ENCODE results near the gene FAM184B.

Gene FAM184B

GRCh38 chr4:17757621-17758020 lies 23.8 kb downstream of the FAM184B start:
- H3K4me3 ChIP-seq (ENCODE audit: low read length): no peak overlapping the region
- H3K9ac ChIP-seq (ENCODE audit: low read length): no peak overlapping the region
- no peaks in the 10 kb centered on the region for H3K9me3 ChIP-seq (ENCODE audit: control insufficient read depth, low read depth, low read length)
- H3K4me1 ChIP-seq (ENCODE audit: control insufficient read depth, low read depth, low read length): peaks cover 6% of the 10 kb centered on the region
- no peaks in the 10 kb centered on the region for H3K27me3 ChIP-seq (ENCODE audit: control insufficient read depth, insufficient read depth, low read length)
- no peak overlapping the region for H3K27ac ChIP-seq (ENCODE audit: low read length)
- no peaks in the 10 kb centered on the region for H3K36me3 ChIP-seq (ENCODE audit: control insufficient read depth, low read depth, low read length)

DNA sequence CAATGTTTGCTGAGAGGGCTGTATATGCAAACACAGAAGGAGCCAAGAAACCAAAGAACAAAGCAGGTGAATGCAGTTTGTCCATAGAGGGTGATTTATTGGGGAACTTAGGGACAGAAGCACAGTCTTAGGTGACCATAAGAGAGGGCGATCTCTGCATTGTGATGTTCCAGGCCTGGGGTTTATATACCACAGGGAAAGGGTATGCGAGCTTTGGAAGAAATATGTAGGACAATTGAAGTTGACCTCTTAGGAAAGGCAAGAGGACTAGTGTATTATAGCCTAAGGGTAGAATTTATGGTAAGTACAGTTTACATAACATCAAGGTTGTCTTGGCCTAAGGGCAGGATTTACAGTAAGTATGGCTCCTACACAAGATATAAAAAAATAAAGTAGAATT lies 27.8 kb downstream of the FAM184B start:
- H3K27ac ChIP-seq (ENCODE audit: low read length): no peak overlapping the region
- no peak overlapping the region for H3K9ac ChIP-seq (ENCODE audit: low read length)
- no peaks in the 10 kb centered on the region for H3K27me3 ChIP-seq (ENCODE audit: control insufficient read depth, insufficient read depth, low read length)
- no peaks in the 10 kb centered on the region for H3K4me1 ChIP-seq (ENCODE audit: control insufficient read depth, low read depth, low read length)
- no peaks in the 10 kb centered on the region for H3K36me3 ChIP-seq (ENCODE audit: control insufficient read depth, low read depth, low read length)
- no peaks in the 10 kb centered on the region for H3K9me3 ChIP-seq (ENCODE audit: control insufficient read depth, low read depth, low read length)
- no peak overlapping the region for H3K4me3 ChIP-seq (ENCODE audit: low read length)

GRCh38 chr4:17740702-17741101 lies 40.7 kb downstream of the FAM184B start:
- Histone ChIP-seq H3K4me1 (ENCODE audit: control insufficient read depth, low read depth, low read length) (no peaks in the 10 kb centered on the region), H3K9ac (ENCODE audit: low read length) (no peak overlapping the region), H3K27me3 (ENCODE audit: control insufficient read depth, insufficient read depth, low read length) (no peaks in the 10 kb centered on the region), H3K36me3 (ENCODE audit: control insufficient read depth, low read depth, low read length) (no peaks in the 10 kb centered on the region), H3K9me3 (ENCODE audit: control insufficient read depth, low read depth, low read length) (no peaks in the 10 kb centered on the region), H3K27ac (ENCODE audit: low read length) (no peak overlapping the region), H3K4me3 (ENCODE audit: low read length) (no peak overlapping the region)

GRCh38 chr4:17736484-17736883 lies 44.9 kb downstream of the FAM184B start:
- no peaks in the 10 kb centered on the region for H3K27me3 ChIP-seq (ENCODE audit: control insufficient read depth, insufficient read depth, low read length)
- no peaks in the 10 kb centered on the region for H3K9me3 ChIP-seq (ENCODE audit: control insufficient read depth, low read depth, low read length)
- H3K9ac ChIP-seq (ENCODE audit: low read length): no peak overlapping the region
- H3K27ac ChIP-seq (ENCODE audit: low read length): no peak overlapping the region
- H3K4me3 ChIP-seq (ENCODE audit: low read length): no peak overlapping the region
- no peaks in the 10 kb centered on the region for H3K36me3 ChIP-seq (ENCODE audit: control insufficient read depth, low read depth, low read length)
- H3K4me1 ChIP-seq (ENCODE audit: control insufficient read depth, low read depth, low read length): no peaks in the 10 kb centered on the region

GRCh38 chr4:17726911-17727310 lies 54.5 kb downstream of the FAM184B start:
- no peak overlapping the region for H3K4me3 ChIP-seq (ENCODE audit: low read length)
- no peak overlapping the region for H3K9ac ChIP-seq (ENCODE audit: low read length)
- H3K36me3 ChIP-seq (ENCODE audit: control insufficient read depth, low read depth, low read length): no peaks in the 10 kb centered on the region
- peaks cover 3% of the 10 kb centered on the region for H3K9me3 ChIP-seq (ENCODE audit: control insufficient read depth, low read depth, low read length)
- peaks cover 14% of the 10 kb centered on the region for H3K4me1 ChIP-seq (ENCODE audit: control insufficient read depth, low read depth, low read length)
- H3K27me3 ChIP-seq (ENCODE audit: control insufficient read depth, insufficient read depth, low read length): no peaks in the 10 kb centered on the region
- H3K27ac ChIP-seq (ENCODE audit: low read length): no peak overlapping the region

- Histone ChIP-seq H3K27me3 (ENCODE audit: control insufficient read depth, insufficient read depth, low read length) (no peaks in the 10 kb centered on the region), H3K4me1 (ENCODE audit: control insufficient read depth, low read depth, low read length) (peaks cover 14% of the 10 kb centered on the region), H3K27ac (ENCODE audit: low read length) (no peak overlapping the region), H3K4me3 (ENCODE audit: low read length) (no peak overlapping the region), H3K36me3 (ENCODE audit: control insufficient read depth, low read depth, low read length) (no peaks in the 10 kb centered on the region), H3K9me3 (ENCODE audit: control insufficient read depth, low read depth, low read length) (peaks cover 3% of the 10 kb centered on the region), H3K9ac (ENCODE audit: low read length) (no peak overlapping the region)
Observed at GRCh38 chr4:17723648-17724047, 57.8 kb downstream of the FAM184B start.

DNA sequence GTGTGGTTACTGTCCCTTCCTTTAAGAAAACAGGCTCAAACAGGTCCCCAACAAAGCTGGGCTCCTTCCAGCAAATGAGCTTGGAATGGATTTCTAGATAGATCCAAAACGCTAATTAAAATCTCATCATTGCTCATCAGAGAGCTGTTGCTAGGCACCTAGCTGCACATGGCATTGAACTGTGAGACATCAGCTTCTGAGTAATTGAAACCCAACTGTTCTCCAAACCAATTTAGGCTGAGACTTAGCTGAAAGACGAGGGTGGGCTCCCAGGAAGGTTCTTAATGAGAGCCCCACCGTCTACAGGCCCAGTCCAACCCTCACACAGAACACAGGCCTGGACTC lies 59.1 kb downstream of the FAM184B start:
- no peaks in the 10 kb centered on the region for H3K9me3 ChIP-seq (ENCODE audit: control insufficient read depth, low read depth, low read length)
- no peak overlapping the region for H3K27ac ChIP-seq (ENCODE audit: low read length)
- H3K36me3 ChIP-seq (ENCODE audit: control insufficient read depth, low read depth, low read length): no peaks in the 10 kb centered on the region

DNA sequence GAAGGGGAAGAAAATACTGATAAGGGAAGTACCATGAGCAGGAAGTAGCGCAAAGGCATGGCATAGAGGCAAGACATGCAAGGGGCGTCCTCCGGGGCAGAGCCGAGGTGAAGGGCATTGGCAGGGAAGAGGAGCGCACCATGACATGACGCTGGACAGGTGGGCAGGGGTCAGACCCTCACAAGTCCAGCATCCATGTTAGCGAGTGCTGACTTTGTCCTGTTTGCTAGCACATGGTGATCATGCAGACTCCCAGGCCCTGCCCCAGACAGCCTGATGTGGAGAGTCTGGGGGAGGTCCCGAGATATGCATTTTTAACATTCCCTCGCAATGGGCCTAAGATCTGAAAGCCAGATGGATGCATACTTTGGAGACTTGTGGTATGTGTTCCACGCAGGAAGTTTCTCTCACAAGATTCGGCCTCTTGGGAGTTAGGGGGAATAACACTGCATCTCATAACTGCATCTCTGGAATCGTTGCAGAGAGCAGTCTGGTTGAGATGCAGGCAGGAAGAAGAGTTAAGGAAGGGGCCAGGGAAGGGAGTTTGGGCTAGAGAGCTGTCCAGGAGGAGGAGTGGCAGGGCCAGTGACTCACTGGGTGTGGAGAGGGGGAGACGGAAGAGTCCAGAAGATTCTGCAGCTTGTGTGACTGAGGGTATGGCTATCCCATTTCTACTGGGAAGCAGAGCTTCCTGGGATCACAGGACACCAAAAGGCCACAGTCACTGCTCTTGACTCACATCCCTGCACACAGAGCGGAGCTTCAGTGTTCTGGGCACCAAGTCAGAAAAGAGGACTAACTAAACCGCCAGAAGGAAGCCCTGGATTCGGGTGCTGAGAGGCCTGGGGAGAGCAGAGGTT lies 59.7 kb downstream of the FAM184B start:
- no peak overlapping the region for H3K4me3 ChIP-seq (ENCODE audit: low read length)
- no peaks in the 10 kb centered on the region for H3K27me3 ChIP-seq (ENCODE audit: control insufficient read depth, insufficient read depth, low read length)
- no peaks in the 10 kb centered on the region for H3K36me3 ChIP-seq (ENCODE audit: control insufficient read depth, low read depth, low read length)
- H3K9ac ChIP-seq (ENCODE audit: low read length): no peak overlapping the region
- no peak overlapping the region for H3K27ac ChIP-seq (ENCODE audit: low read length)
- H3K4me1 ChIP-seq (ENCODE audit: control insufficient read depth, low read depth, low read length): peaks cover 14% of the 10 kb centered on the region
- no peaks in the 10 kb centered on the region for H3K9me3 ChIP-seq (ENCODE audit: control insufficient read depth, low read depth, low read length)

More for the DNA sequence above, 59.1 kb downstream of the FAM184B start:
- H3K4me3 ChIP-seq (ENCODE audit: low read length): no peak overlapping the region
- H3K9ac ChIP-seq (ENCODE audit: low read length): no peak overlapping the region
- H3K27me3 ChIP-seq (ENCODE audit: control insufficient read depth, insufficient read depth, low read length): no peaks in the 10 kb centered on the region
- H3K4me1 ChIP-seq (ENCODE audit: control insufficient read depth, low read depth, low read length): peaks cover 14% of the 10 kb centered on the region

GRCh38 chr4:17719106-17719505 lies 62.3 kb downstream of the FAM184B start:
- Histone ChIP-seq H3K4me1 (ENCODE audit: control insufficient read depth, low read depth, low read length) (peaks cover 14% of the 10 kb centered on the region), H3K4me3 (ENCODE audit: low read length) (no peak overlapping the region), H3K27ac (ENCODE audit: low read length) (no peak overlapping the region), H3K9me3 (ENCODE audit: control insufficient read depth, low read depth, low read length) (no peaks in the 10 kb centered on the region), H3K36me3 (ENCODE audit: control insufficient read depth, low read depth, low read length) (no peaks in the 10 kb centered on the region), H3K27me3 (ENCODE audit: control insufficient read depth, insufficient read depth, low read length) (no peaks in the 10 kb centered on the region), H3K9ac (ENCODE audit: low read length) (no peak overlapping the region)

GRCh38 chr4:17718471-17718870 lies 63.0 kb downstream of the FAM184B start:
- Histone ChIP-seq H3K4me3 (ENCODE audit: low read length) (no peak overlapping the region), H3K27me3 (ENCODE audit: control insufficient read depth, insufficient read depth, low read length) (no peaks in the 10 kb centered on the region), H3K4me1 (ENCODE audit: control insufficient read depth, low read depth, low read length) (peaks cover 14% of the 10 kb centered on the region), H3K9me3 (ENCODE audit: control insufficient read depth, low read depth, low read length) (no peaks in the 10 kb centered on the region), H3K9ac (ENCODE audit: low read length) (no peak overlapping the region), H3K36me3 (ENCODE audit: control insufficient read depth, low read depth, low read length) (no peaks in the 10 kb centered on the region), H3K27ac (ENCODE audit: low read length) (no peak overlapping the region)

DNA sequence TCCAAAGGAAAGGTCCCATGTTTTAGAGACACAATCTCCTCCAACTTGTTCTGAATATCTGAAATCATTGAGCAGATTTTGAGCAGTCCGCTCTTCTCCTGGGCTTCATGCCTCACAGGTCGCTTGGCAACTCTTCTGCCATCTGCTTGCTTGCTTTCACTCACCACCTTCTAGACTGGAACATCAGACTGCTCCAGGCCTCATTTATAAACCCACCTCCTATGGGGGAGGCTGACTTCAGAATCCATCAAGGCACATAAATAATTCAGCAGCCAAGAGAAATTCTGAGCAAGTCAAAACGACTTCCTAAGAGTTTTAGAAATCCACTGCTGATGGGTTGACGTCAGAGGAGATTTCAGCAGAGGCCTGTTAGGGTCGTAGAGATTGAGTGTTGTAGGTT lies 64.1 kb downstream of the FAM184B start:
- Histone ChIP-seq H3K27me3 (ENCODE audit: control insufficient read depth, insufficient read depth, low read length) (no peaks in the 10 kb centered on the region), H3K9me3 (ENCODE audit: control insufficient read depth, low read depth, low read length) (no peaks in the 10 kb centered on the region), H3K36me3 (ENCODE audit: control insufficient read depth, low read depth, low read length) (no peaks in the 10 kb centered on the region), H3K27ac (ENCODE audit: low read length) (no peak overlapping the region), H3K4me1 (ENCODE audit: control insufficient read depth, low read depth, low read length) (peaks cover 3% of the 10 kb centered on the region), H3K4me3 (ENCODE audit: low read length) (no peak overlapping the region), H3K9ac (ENCODE audit: low read length) (no peak overlapping the region)

DNA sequence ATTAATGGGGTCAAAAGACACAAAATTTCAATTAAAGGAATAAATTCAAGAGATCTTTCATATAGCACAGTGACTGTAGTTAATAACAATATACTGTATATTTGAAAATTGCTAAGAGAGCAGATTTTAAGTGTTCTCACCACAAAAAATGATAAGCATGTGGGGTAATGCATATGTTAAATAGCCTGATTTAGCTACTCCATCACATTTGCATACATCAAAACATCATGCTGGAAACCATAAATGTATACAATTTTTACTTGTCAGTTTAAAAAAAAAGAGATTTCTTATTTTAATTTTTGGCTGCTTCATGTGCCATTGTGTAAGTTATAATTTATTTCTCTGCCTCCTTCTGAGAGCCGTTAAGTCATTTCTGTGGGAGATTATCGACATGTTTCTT lies 65.9 kb downstream of the FAM184B start:
- no peaks in the 10 kb centered on the region for H3K36me3 ChIP-seq (ENCODE audit: control insufficient read depth, low read depth, low read length)
- no peak overlapping the region for H3K9ac ChIP-seq (ENCODE audit: low read length)
- H3K4me1 ChIP-seq (ENCODE audit: control insufficient read depth, low read depth, low read length): no peaks in the 10 kb centered on the region
- H3K27me3 ChIP-seq (ENCODE audit: control insufficient read depth, insufficient read depth, low read length): no peaks in the 10 kb centered on the region
- no peaks in the 10 kb centered on the region for H3K9me3 ChIP-seq (ENCODE audit: control insufficient read depth, low read depth, low read length)
- H3K4me3 ChIP-seq (ENCODE audit: low read length): no peak overlapping the region
- no peak overlapping the region for H3K27ac ChIP-seq (ENCODE audit: low read length)
